SK-N-SH (cell line): Measurements from ENCODE around the gene MRPS27. TPM values are rescaled to one million over a fixed set of nuclear protein-coding genes. Genes with fewer than 3 reads are reported as not detected.

Experiments
- CTCF ChIA-PET: fragments of 300-600, 350-600 bp; formaldehyde crosslinking; extraction: SDS; loops from one replicate; lab custom pipeline; 2021; lab: Yijun Ruan, JAX
- POLR2A ChIA-PET: fragments of 350-600 bp; sonication (Branson Sonifier 250); formaldehyde crosslinking; extraction: SDS; loops from one replicate; lab custom pipeline; 2020; ENCODE audit warnings: antibody characterized with exemption, inconsistent platforms; lab: Yijun Ruan, JAX
- DNase-seq: peaks from one replicate; pipeline ENCODE4 v3.0.0; 2012
- H2AFZ ChIP-seq: fragments of 200-600 bp; sonication (generic); 2 replicates; pipeline ENCODE4 v1.8.1; 2016; ENCODE audit warnings: antibody characterized with exemption, mild to moderate bottlenecking, low read depth
- H3F3A ChIP-seq: fragments of 200-600 bp; sonication (generic); replicated peaks from 2 replicates; pipeline ENCODE3; 2016; ENCODE audit warnings: antibody characterized with exemption, mild to moderate bottlenecking; ENCODE audit not compliant: insufficient read depth
- H3K27ac ChIP-seq, 2 experiments: fragments of 200-500 bp in 1 of 2; fragments of 200-600 bp in 1 of 2; sonication (Bioruptor generic) in 1 of 2; sonication (generic), shearing (Covaris generic) in 1 of 2; 2 replicates each; pipeline versions ENCODE4 v1.5.1 to v1.6.1; 2014 to 2016; ENCODE audit warnings: low read depth in 2 of 2, inconsistent platforms in 1 of 2, low read length in 1 of 2, mild to moderate bottlenecking in 1 of 2, mixed read lengths in 1 of 2
- H3K27me3 ChIP-seq: fragments of 200-600 bp; sonication (generic), shearing (Covaris generic); 2 replicates; pipeline ENCODE4 v1.6.1; 2016; ENCODE audit warnings: mixed run types; ENCODE audit not compliant: insufficient read depth
- H3K36me3 ChIP-seq, 2 experiments: fragments of 200-500 bp in 1 of 2; fragments of 200-600 bp in 1 of 2; sonication (Bioruptor generic) in 1 of 2; sonication (generic) in 1 of 2; replicated peaks in 1 of 2; 2 replicates each; pipeline versions ENCODE3 to v1.5.1; 2014 to 2016; ENCODE audit warnings: low read length in 1 of 2, mild to moderate bottlenecking in 1 of 2; ENCODE audit not compliant: insufficient read depth in 2 of 2, control insufficient read depth in 1 of 2
- H3K4me1 ChIP-seq, 2 experiments: fragments of 200-500 bp in 1 of 2; fragments of 200-600 bp in 1 of 2; sonication (Bioruptor generic) in 1 of 2; sonication (generic), shearing (Covaris generic) in 1 of 2; 2 replicates each; pipeline versions ENCODE4 v1.5.1 to v1.6.1; 2014 to 2016; ENCODE audit warnings: low read depth in 1 of 2, low read length in 1 of 2, mixed run types in 1 of 2; ENCODE audit not compliant: insufficient read depth in 2 of 2, control insufficient read depth in 1 of 2
- H3K4me2 ChIP-seq: fragments of 200-600 bp; sonication (generic), shearing (Covaris generic); 2 replicates; pipeline ENCODE4 v1.6.1; 2017; ENCODE audit warnings: mixed run types
- H3K4me3 ChIP-seq, 2 experiments: fragments of 200-500 bp in 1 of 2; fragments of 200-600 bp in 1 of 2; sonication (Bioruptor generic) in 1 of 2; sonication (generic), shearing (Covaris generic) in 1 of 2; 2 replicates each; pipeline versions ENCODE4 v1.5.1 to v1.8.1; 2014 to 2016; ENCODE audit warnings: low read depth in 2 of 2, inconsistent platforms in 1 of 2, low read length in 1 of 2, mild to moderate bottlenecking in 1 of 2, mixed read lengths in 1 of 2, moderate library complexity in 1 of 2
- H3K79me2 ChIP-seq: fragments of 200-600 bp; sonication (generic); 2 replicates; pipeline ENCODE4 v1.8.1; 2017; ENCODE audit warnings: mild to moderate bottlenecking; ENCODE audit not compliant: insufficient read depth
- H3K9ac ChIP-seq: fragments of 200-600 bp; sonication (generic); 2 replicates; pipeline ENCODE4 v1.6.1; 2017; ENCODE audit warnings: mixed run types
- H3K9me2 ChIP-seq: fragments of 200-600 bp; sonication (generic); 2 replicates; pipeline ENCODE4 v1.6.1; 2017; ENCODE audit warnings: mixed run types
- H3K9me3 ChIP-seq: fragments of 200-600 bp; sonication (generic); 2 replicates; pipeline ENCODE4 v1.6.1; 2017; ENCODE audit warnings: mixed run types, mild to moderate bottlenecking, moderate library complexity
- H4K20me1 ChIP-seq: fragments of 200-600 bp; sonication (generic); 2 replicates; pipeline ENCODE4 v1.6.1; 2017; ENCODE audit warnings: mild to moderate bottlenecking, mixed run types; ENCODE audit not compliant: insufficient read depth
- CHD2 ChIP-seq: fragments of 150-350 bp; IDR thresholded peaks from 2 replicates; pipeline ENCODE4 v1.6.1; 2018; ENCODE audit warnings: low read length; ENCODE audit not compliant: partially characterized antibody
- ELF1 ChIP-seq: IDR thresholded peaks from 2 replicates; pipeline ENCODE4 v1.4.0; 2012
- EP300 ChIP-seq, 2 experiments: IDR thresholded peaks; 2 replicates each; pipeline versions ENCODE4 v1.4.0 to v1.6.1; 2012; ENCODE audit warnings: borderline replicate concordance in 1 of 2, low read depth in 1 of 2, low read length in 1 of 2
- EZH2phosphoT487 ChIP-seq: fragments of 200-600 bp; sonication (generic); IDR thresholded peaks from 2 replicates; pipeline ENCODE4 v1.6.1; 2017; ENCODE audit warnings: low read depth, mixed run types, mild to moderate bottlenecking, antibody characterized with exemption, moderate library complexity, borderline replicate concordance
- FOXJ3 ChIP-seq: sonication (generic); formaldehyde crosslinking; IDR thresholded peaks from 2 replicates; pipeline ENCODE4 v1.5.1; 2020; ENCODE audit warnings: mild to moderate bottlenecking, missing genetic modification reagents
- FOXM1 ChIP-seq: IDR thresholded peaks from 2 replicates; pipeline ENCODE4 v1.4.0; 2012; ENCODE audit warnings: low read depth, mild to moderate bottlenecking
- IRF3 ChIP-seq: fragments of 150-350 bp; IDR thresholded peaks from 2 replicates; pipeline ENCODE4 v1.6.1; 2016; ENCODE audit warnings: mild to moderate bottlenecking, low read depth, low read length
- JUND ChIP-seq: IDR thresholded peaks from 2 replicates; pipeline ENCODE4 v1.4.0; 2012
- NRF1 ChIP-seq: IDR thresholded peaks from 2 replicates; pipeline ENCODE4 v1.6.1; 2012; ENCODE audit warnings: low read depth, mild to moderate bottlenecking, low read length
- RXRA ChIP-seq: IDR thresholded peaks from 2 replicates; pipeline ENCODE4 v1.4.0; 2012; ENCODE audit warnings: low read depth, mild to moderate bottlenecking, borderline replicate concordance
- SIN3A ChIP-seq: IDR thresholded peaks from 2 replicates; pipeline ENCODE4 v1.6.1; 2012; ENCODE audit warnings: low read depth, mild to moderate bottlenecking, low read length, moderate library complexity, borderline replicate concordance
- SMC3 ChIP-seq: IDR thresholded peaks from 2 replicates; pipeline ENCODE4 v1.6.1; 2012; ENCODE audit warnings: low read depth, low read length, improper control_type of control experiment
- WGBS: methylation state at CpG from one replicate; pipeline ENCODE4 v1.1.6; 2017; ENCODE audit warnings: low lambda C conversion rate; 5-methylcytosine and 5-hydroxymethylcytosine counted together
- polyA plus RNA-seq, 3 experiments: library from polyadenylated mRNA; depleted of rRNA; stranded (reverse); fragments of >200 nt; gene quantifications; 2 replicates each; pipeline ENCODE4 v1.2.3, GENCODE V29; 2012

The MRPS27 gene
- polyA plus RNA-seq, 1 of the 3 experiments (the other 2 are of a cell fraction), result 37.5 TPM

DNA sequence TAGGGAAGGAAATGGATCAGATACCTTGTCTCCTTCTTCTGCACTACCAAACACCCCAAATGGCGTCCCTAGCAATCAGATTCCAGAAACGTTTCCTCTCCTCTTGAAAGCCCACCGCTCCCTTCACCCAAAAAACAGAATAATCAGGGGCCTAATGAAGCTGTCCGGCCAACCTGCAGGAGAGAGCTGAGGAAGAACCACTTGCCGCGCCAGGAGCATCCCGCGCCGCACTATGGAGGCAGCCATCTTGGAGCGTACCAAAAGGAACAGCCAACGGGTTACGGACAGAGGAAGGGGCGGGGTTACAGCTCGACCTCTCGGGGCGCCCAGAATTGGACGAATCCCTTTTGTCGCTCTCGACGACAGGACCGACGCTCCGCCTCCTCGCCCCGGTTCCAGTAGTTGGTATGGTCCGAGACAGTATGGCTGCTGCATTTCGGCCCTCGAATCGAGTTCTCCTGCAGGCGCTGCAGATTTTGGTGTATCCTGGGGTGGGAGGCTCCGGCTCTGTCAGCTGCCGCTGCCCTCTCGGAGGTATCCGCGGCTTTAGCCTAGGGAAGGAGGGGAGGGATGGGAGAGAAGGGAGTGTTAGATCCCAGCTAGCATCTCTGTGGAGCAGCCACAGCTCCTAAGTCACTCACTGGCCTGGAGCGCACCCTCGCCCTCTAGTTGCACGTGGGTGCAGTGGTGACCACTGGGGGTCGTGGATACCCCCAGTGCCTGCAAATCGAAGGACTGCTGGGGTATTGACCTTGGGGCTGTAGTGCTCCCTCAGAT is at the start of gene MRPS27, which contains the start of gene PTCD2 (continued):
- TF ChIP-seq JUND (no peak), SMC3 (no peak), EP300 (IDR thresholded peaks at IDR 0.05; ENCODE audit: borderline replicate concordance in 1 of 2, low read depth in 1 of 2, low read length in 1 of 2) (no peak), SIN3A (0 out of 2 replicates have a peak, but pooled peaks have one; percentile 31), FOXM1 (no peak), FOXJ3 (CRISPR knock-in tag) (no peak), ELF1 (no peak), EZH2phosphoT487 (no peak), NRF1 (0 out of 2 replicates have a peak, but pooled peaks have one; percentile 17), CHD2 (peak; percentile 81), IRF3 (no peak), RXRA (no peak)
- TF ChIP-seq, all 33 proteins: peak for 10

- Histone ChIP-seq H3K79me2 (no peaks in the 10 kb centered on the region), H3K4me3 (no peak overlapping the region), H3K9me3 (no peaks in the 10 kb centered on the region), H3K4me1 (peaks cover 7 to 8% of the 10 kb centered on the region in 2 experiments; a peak in 2 of 4 replicates), H3F3A (peaks cover 4% of the 10 kb centered on the region), H3K9ac (no peak overlapping the region), H3K27ac (no peak overlapping the region), H3K9me2 (no peaks in the 10 kb centered on the region), H3K27me3 (no peaks in the 10 kb centered on the region), H3K36me3 (no peaks in the 10 kb centered on the region), H4K20me1 (no peaks in the 10 kb centered on the region), H3K4me2 (no peak overlapping the region), H2AFZ (no peak overlapping the region)
- ChIA-PET CTCF (interaction anchor here (1.7 to 2.8 kb wide), 2 partner anchors 13 to 25 kb away, joined by 3 to 13 read pairs; no protein-coding TSS in a partner anchor), POLR2A (no interaction called here)
- WGBS, result 88% methylated on average over 3 of the region's 3 CpGs
- no peak for DNase-seq
- no peak for TF ChIP-seq IRF3
- no peak for TF ChIP-seq RXRA
Observed at GRCh38 chr5:72369711-72370110, 49.7 kb upstream of the MRPS27 start.
